ENCODE data around the gene PXN. TPM values are rescaled to one million over a fixed set of nuclear protein-coding genes. Genes with fewer than 3 reads are reported as not detected.
"Not testable (repeated sequence)": the region's sequence is repeated elsewhere in the genome, so short reads cannot be mapped to it uniquely, and the experiment has no call there.

The PXN gene
- polyA plus RNA-seq, 4 donors: 56.8 to 81.1 (median 64.3) TPM

- no peak for DNase-seq (ENCODE audit: low read depth in 4 of 4, low spot score in 3 of 4)
Observed at GRCh38 chr12:120262852-120263747, 2.4 kb downstream of the PXN start.

DNA sequence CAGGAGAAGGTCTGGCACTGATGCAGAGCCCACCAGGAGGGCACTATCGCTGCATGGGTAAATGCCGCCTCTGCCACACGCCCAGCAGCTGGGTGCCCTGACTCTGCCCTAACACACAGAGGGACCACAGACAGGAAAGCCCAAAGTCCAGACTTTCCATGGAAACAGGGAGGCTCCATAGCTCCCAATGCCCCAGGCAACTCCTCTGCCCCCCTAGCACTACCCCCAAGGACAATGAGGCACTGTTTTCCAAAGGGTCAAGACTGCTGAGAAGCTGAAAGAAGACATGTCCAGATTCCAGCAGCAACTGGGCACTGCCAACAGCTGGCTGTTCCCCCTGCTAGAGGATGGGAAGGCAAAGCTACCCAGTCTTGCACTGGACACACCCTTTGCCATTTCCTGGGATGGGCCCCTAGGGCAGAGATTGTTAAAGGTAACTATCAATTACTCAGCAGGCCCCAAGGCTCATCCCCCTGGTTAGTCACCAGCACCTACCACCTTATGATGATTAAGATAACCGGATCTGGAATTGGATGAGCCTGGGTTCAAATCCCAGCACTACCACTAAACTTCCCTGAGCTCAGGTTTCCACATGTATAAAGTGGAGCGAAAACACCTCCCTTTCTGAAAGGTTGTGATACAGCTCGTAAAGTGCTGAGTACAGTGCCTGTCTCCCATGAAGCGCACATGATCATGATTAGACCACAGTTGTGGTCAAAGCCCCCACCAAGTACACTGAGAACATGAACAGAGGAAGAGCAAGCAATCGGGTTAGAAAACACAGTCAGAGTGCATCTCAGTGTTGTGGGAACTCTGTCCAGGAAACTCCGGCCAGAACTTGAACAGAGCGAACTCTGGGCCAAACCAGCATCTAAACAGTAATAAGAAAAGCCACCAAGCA lies 3.3 kb downstream of the PXN start:
- no peak for DNase-seq (ENCODE audit: low read depth in 4 of 4, low spot score in 3 of 4)

DNA sequence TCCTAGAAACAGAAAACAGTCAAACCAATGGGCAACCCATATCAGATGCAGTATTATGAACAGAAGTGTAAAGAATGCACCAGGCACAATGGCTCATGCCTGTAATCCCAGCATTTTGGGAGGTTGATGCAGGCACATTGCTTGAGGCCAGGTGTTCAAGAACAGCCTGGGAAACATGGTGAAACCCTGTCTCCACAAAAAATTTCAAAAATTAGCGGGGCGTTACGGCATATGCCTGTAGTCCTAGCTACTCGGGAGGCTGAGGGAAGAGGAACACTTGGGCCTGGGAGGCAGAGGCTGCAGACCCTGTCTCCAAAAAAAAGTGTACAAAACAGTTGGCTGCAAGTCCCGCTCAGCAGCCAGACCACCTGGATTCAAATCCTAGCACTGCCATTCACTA lies 4.9 kb downstream of the PXN start:
- no peak for DNase-seq (ENCODE audit: low read depth in 4 of 4, low spot score in 3 of 4)

- no peak for DNase-seq (ENCODE audit: low read depth in 4 of 4, low spot score in 3 of 4)
Observed at GRCh38 chr12:120259418-120260202, 5.9 kb downstream of the PXN start.

DNA sequence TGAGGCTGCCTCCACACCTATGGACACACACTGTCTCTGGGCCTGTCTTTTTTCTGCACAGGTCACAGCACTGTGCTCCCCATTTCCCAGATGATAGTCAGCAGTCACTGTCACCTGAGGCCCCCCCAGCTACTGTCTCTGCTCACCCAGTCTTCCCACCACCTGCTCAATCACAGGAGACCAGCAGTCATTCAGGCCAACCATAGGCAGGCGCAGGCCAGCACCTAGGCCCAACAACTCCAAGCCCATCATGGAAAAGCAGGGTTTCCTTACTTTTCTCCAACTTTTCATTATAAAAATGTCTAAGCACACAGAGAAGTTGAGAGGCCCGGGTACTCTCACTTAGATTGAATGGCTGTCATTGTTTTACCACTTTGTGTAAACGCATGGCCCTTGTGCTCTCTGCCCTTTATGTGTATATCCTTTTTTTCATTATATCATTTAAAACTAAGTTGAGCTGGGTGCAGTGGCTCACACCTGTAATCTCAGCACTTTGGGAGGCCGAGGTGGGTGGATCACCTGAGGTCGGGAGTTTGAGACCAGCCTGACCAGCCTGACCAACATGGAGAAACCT lies 7.1 kb downstream of the PXN start:
- no peak for DNase-seq (ENCODE audit: low read depth in 4 of 4, low spot score in 3 of 4)

DNA sequence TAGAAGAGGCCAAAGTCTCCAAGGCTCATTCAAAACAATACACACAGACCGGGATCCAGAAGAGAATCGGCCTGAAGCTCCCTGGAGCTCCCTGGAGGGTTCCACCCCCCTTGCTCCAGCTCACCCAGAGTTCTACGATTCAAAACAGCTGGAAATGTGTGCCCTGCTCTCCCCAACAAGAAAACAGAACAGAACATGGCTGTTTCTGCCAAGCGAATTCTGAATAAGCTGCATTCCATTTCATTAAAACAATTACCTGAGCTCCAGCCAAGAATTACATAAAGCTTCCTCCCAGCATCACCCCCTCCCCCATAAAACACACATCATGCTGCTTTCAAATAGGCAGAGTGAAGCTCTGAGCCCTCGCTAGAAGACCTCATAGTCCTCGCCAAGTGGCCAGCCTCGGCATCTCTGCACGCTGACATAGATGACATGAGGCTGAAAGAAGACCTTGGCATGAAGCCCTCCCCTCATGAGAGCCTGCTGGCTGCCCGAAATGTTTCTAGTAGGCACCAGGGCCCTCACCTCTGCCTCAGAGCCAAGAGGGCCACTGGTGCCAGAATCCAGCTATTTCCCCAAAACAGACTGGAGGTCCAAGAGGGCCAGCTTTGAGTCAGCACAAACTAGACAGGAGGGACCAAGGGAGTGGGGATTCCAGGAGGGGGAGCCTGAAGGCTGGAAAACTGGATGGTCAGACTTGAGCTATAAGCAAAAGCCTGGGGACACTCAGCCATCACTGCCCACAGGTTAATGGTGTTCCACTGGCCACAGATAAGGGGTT lies 8.3 kb downstream of the PXN start:
- no peak for DNase-seq (ENCODE audit: low read depth in 4 of 4, low spot score in 3 of 4)

DNA sequence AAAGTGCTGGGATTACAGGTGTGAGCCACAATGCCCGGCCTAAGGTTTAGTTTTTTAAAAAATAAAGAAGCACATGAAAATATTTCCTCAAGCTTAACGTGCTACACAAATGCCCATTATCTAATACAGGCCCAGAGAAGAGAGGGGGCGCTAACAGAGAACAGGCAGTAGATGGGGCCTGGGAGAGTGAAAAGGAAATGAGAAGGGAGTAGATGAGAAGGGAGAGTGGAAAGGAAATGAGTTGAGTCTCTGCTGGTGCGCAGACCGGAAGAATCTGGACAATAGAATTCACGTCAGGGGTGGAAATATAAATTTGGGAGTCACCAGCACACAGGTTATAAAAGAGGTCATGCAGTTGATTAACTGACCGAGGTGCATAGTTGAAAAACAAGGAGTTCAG lies 10.7 kb downstream of the PXN start:
- DNase-seq (ENCODE audit: low read depth in 4 of 4, low spot score in 3 of 4): no peak

DNA sequence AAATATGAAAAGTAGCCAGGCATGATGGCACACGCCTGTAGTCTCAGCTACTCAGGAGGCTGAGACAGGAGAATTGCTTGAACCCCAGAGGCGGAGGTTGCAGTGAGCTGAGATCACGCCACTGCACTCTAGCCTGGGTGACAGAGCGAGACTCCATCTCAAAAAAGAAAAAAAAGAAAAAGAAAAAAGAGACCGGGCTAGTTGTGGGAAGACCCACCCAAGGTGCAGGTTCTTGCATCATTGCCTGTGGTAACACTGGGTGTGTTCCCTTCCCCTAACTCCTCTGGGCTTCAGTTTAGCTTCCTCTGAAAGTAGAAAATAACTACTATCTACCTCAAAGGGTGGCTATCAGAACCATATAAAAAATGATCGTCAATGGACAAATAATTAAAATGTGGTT lies 12.2 kb downstream of the PXN start:
- DNase-seq (ENCODE audit: low read depth in 4 of 4, low spot score in 3 of 4): not testable (repeated sequence)

DNA sequence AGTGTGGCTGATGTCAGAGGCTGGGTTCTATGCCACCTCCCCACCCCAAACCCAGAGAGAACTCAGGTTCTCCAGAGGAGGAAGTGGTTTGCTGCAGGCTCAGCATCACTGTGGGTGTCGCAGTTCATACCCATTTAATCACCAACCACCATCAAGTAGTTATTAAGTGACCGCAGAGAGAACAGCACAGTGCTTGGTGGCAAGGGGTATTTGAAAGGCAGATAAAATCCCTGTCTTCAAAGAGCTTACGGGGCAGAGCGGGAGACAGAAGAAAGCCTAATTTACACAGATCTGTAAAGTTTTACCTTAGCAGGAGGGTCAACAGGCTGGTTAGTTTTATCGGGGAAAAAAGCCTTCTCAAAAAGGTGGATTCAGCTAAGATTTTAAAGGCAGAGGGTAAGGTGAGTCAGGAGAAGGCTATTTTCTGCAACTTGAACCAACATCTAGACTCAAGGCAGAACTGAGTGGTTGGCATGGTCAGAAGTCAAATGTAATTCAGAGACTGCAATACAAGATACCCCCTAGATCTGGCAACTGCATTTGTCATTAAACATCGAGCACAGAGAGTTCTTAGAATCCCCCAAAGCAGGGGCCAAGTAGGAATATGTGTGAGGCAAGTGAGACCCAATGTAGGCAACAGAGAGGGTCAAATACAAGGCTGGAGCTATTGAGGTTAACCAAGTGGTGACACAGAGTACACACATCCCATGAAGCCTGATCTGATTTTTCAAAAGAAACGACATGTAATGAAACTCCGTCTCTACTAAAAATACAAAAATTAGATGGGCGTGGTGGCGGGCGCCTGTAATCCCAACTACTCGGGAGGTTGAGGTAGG lies 13.2 kb downstream of the PXN start:
- no peak for DNase-seq (ENCODE audit: low read depth in 4 of 4, low spot score in 3 of 4)

DNA sequence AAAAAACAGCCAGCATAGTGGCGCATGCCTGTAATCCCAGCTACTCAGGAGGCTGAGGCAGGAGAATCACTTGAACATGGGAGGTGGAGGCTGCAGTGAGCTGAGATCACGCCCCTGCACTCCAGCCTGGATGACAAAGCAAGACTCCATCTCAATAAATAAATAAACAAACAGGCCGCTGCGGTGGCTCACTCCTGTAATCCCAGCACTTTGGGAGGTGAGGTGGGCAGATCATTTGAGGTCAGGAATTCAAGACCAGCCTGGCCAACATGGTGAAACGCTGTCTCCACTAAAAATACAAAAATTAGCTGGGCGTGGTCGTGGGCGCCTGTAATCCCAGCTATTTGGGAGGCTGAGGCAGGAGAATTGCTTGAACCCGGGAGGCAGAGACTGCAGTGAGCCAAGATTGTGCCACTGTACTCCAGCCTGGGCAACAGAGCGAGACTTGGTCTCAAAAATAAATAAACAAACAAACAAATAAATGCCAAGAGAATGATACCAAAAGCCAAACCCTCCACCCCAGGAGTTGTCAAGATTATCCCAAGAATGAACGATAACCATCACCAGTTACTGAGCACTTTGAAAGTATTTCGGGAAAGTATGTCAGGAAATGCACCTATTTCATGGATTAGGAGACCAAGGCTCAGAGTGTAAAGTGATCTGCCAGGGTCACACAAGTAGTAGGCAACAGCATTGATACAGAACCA lies 14.0 kb downstream of the PXN start:
- DNase-seq (ENCODE audit: low read depth in 4 of 4, low spot score in 3 of 4): not testable (repeated sequence)

- DNase-seq (ENCODE audit: low read depth in 4 of 4, low spot score in 3 of 4): no peak
Observed at GRCh38 chr12:120249875-120250795, 15.4 kb downstream of the PXN start.

GRCh38 chr12:120249266-120249874 lies 16.2 kb downstream of the PXN start:
- no peak for DNase-seq (ENCODE audit: low read depth in 4 of 4, low spot score in 3 of 4)

DNA sequence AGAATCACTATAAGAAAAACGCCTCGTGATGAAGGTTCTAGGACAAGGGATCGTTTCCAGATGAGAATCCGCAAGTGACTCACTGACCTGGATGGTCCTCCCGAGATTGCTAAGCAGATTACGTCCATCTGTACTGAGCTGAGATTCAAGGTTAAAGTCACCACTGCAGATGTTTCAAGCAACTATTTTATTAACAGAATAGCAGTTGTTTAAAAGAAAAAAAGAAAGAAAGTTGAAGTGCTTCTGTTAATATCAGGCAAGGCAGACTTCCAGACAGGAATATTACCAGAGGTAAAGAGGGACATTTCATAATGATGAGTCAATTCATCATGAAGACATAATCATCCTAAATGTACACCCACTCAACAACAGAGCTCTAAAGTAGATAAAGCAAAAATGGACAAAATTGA lies 17.9 kb downstream of the PXN start:
- DNase-seq (ENCODE audit: low read depth in 4 of 4, low spot score in 3 of 4): no peak

GRCh38 chr12:120247183-120247582 lies 18.3 kb downstream of the PXN start:
- DNase-seq (ENCODE audit: low read depth in 4 of 4, low spot score in 3 of 4): no peak

GRCh38 chr12:120246705-120247104 lies 18.8 kb downstream of the PXN start:
- not testable (repeated sequence) for DNase-seq (ENCODE audit: low read depth in 4 of 4, low spot score in 3 of 4)

DNA sequence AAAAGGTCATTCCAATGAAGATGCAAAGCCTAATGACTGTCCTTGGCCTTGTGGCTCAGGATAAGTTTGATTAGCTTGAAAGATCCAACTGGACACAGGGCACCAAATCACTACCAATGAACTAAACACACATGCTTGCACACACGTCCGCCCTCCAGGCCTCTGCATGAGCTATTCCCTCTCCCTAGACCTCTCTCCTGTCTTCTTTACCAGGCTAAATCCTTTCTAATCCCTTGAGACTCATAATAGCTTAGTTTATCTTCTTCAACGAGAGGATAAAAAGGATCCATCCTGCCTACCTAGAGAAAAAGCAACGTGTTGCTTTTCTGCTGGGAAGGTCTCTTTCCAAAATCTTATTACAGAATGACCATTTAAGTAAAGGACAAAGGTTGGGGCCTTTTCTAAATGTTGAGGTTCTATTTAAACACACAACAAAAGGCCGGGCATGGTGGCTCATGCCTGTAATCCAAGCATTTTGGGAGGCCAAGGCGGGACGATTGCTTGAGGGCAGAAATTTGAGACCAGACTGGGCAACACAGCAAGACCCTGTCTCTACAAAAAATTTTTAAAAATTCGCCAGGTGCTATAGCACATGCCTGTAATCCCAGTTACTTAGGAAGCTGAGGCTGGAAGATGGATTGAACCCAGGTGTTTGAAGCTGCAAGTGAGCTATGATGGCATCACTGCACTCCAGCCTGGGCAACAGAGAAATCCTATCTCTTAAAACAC lies 22.4 kb downstream of the PXN start:
- DNase-seq (ENCODE audit: low read depth in 4 of 4, low spot score in 3 of 4): no peak

All from left renal pelvis (tissue), 4 donors.